Stimulated activated CD8-positive, alpha-beta memory T cell treated with anti-CD3 and anti-CD28 coated beads, Interleukin-4, amount 100 ng/mL, for 24 hours (primary cell): Measurements from ENCODE around the gene RHOBTB3.

Experiments used
- DNase-seq: peaks from one replicate; pipeline ENCODE4 v3.0.0-alpha.2; 2020; ENCODE audit warnings: low read depth

Gene RHOBTB3

DNA sequence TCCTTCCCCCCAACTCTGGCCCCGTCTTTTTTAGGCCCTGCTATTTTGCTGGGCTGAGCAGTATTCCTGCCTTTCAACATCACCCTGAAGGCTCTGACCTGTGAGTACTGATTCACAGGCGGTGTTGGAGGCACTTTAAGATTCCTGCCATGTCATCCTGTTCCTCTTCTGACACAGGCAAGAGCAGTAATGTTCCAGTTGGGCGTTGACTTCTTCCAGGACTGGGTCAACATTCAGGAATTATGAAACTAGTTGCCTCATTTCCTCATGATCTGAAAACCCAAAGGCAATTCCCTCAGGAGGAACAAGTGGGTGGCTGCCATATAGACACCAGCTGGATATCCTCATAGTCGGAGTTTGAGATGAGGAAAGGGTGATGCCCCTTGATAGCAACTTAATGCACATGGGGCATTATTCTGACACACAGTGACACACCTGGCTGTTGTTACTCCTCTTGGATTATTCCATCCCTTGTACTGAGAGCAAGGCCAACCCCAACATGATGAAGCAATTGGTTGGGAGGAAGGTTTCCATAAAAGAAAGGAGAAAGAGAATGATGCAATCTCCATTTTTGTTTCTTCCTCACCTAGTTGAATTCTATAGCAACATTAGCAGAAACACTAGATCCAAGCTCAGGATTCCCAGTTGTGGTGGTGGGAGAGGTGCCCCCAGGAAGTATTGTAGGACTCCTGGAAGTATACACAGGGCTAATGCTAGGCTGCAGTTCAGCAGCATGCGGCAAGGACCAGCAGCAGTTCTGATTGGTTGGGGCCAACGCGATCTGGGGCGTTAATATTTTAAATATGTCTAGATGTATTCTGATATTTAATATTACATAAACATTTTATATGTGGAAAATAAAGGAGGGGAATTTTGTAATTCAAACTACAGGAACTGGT is 111.0 kb downstream of the RHOBTB3 start:
- no peak for DNase-seq

DNA sequence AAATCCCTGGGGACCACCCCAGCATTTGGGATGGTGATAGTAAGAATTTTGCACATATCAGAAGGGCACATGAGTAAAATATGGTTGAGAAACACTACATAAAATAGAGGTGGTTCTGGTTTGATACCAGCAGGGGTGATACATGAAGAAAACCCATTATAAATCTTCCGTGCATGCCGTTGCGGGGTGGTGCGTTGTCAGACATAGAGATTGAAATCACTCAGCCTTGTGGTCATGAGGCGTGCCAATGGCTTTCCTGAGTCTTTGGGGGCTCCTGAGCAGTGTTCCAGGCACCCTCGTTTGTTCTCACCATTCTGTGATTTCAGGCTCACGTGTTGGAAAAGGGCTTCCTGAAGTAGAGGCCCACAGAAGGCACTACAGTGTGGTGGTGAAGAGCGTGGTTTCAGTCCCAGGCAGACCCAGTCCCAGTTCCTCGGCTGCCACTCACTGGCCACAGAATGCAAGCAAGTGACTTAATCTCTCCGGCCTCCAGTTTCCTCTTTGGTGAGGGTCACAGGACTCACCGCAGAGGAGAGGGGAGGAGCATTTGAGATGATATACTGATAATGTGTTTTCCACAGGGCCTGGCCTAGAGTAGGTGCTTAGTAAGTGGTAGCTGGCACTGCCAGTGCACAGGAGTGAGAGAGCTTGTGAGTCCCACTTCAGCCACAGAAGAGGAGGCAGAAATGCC is 111.9 kb downstream of the RHOBTB3 start:
- DNase-seq = peak; percentile 49

DNA sequence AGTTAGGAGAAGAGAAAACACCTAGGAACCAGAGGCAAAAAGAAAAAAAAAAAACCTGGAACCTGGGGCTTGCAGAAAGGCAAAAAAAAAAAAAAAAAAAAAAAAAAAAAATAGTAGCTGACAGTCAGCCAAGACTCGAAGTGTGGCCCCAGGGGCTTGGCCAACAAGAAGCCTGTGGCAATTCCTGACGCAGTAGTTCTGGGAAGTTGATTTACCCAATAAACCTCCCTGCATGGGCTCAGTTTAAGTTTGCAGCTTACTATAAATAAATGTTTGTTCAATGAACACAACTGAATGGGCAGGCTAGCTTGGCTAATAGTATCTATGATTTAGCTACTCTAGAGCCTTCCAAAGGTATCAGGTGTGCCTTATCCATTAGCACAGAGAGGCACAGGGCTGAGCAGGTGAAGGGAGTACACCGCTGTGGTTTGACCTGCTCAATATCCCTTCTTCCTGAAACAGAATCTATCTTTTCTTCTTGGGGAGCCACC is 112.6 kb downstream of the RHOBTB3 start:
- DNase-seq = no peak

DNA sequence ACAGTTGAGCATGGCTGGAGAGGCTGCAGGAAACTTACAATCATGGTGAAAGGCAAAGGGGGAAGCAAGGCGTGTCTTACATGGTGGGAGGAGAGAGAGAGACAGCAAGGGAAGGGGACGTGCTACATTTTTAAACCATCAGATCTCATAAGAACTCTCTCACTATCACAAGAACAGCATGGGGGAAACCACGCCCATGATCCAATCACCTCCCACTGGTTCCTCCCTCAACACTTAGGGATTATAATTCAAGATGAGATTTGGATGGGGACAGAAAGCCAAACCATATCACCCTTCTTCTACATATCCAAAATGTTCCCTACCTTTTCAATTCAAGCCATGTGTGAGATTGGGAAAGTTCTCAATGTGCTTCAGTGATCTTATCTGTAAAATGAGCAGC is 114.3 kb downstream of the RHOBTB3 start:
- DNase-seq = no peak
